Occipital lobe (tissue), 2 donors: Measurements from ENCODE around the gene RPL10. TPM values are rescaled to one million over a fixed set of nuclear protein-coding genes. Genes with fewer than 3 reads are reported as not detected.

Experiments
- DNase-seq: peaks from one replicate; lab custom pipeline; 2025; lab: John Stamatoyannopoulos, UW
- total RNA-seq: library from RNA; depleted of rRNA; stranded (reverse); fragments of >200 nt; gene quantifications from one replicate; pipeline ENCODE4 v1.2.3, GENCODE V29; 2014

RPL10 gene
- 2,213 TPM for total RNA-seq

DNA sequence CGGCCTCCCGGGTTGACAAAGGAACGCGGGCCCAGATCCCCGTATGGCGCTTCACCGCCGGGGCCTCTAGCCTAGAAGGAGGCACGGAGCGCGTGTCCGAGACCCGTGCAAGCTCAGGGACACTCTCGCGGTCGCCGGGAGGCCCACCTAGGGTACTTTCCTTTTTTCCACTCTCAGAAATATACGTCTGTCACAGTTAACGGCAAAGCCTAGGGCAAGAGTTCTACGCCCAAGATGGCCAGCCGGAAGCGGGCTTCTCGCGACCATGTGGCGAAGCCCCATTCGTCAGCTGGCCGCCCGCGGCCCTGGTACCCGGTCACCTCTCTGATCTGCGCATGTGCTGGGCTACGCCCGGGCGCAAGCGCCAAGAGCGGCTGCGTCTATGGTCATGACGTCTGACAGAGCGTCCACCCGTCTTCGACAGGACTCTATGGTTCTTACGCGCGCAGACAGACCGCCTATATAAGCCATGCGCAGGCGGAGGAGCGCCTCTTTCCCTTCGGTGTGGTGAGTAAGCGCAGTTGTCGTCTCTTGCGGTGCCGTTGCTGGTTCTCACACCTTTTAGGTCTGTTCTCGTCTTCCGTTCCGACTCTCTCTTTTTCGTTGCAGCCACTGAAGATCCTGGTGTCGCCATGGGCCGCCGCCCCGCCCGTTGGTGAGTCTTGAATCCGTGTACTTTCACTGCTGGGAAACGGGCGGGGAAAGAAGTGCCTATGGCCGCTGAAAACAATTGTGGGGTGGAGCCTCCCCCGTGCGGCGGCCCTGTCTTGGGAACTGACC, at the start of gene RPL10:
Gene RPL10 (plus strand): TSS at position 490 of the 780 bp plus-strand sequence. CDS start 143 bp downstream, at position 633.
- DNase-seq: peak; percentile 81

DNA sequence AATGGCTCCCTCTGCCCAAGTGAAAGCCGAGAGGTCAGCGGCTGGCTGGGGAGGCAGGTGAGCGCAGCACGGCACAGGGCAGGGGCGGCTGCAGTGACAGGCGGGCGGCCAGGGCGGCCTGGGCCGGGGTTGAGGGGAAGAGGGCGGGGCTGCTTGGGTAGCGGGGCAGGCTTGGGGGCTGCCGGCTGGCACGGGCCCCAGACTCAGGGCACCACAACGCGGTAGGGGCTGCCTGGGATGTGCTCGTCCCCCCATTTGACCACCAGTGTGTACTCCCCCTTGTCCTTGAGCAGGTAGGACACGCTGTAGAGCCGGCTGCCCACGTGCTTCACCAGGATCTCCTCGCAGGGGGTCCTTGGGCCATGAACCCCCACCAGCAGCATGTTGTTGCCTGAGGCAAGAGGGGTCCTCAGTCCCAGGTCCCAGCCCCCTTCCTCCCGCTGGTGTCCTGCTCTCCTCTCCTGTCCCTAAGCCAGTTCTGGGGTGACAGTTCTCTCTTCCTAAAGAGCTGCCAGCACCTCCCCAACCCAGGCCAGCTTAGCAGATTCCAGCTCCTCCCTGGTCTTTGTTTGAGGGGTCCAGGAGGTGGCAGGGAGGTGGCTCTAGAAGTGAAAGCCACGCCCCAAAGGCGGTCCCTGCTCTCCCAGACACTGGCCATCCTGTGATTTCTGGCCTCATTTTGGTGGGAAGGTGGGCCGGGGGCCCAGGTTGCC, 49.4 kb upstream of the RPL10 start:
- DNase-seq: no peak

DNA sequence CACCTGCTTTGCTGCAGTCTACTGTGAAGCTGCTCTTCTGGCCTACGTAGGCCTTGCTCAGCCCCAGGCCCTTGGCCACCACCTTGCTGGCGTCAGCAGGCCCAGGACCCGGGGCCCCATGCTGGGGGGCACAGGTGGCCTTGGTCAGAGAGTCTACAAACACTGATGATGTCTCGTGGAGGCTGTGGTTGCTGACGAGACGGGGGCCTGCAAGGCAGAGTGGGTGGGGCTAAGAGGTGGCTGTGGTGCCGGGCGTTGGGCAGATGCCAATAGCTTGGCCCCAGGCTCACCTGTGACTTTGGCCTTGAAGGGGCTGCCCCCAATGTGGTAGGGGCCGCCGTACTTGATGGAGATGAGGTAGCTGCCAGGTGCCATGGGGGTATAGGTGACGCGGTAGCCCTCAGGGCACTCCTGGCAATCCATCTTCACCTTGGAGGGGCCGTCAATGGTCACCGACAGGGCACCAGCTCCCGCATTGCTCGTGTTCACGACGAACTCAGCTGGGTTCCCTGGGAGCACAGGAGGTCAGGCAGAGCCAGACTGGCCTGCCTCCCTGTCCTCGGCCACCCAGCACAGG, 48.7 kb upstream of the RPL10 start:
- no peak for DNase-seq

DNA sequence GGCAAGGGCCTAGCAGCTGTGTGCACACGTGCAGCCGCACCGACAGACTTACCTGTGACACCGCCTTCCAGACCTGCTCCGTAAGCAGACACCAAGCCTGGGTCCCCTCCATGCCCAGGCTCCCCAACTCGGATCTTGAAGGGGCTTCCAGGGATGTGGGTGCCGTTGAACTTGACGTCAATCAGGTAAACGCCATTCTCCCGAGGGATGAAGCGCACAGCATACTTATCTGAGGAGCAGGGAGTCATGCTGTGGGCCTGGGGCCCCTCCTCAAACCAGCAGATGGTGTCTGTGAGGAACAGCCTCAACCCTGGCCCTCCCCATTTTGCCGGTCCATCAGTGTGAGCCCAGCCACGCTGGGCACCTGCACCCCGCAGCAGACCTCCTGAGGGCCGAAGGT, 48.2 kb upstream of the RPL10 start:
- no peak for DNase-seq

DNA sequence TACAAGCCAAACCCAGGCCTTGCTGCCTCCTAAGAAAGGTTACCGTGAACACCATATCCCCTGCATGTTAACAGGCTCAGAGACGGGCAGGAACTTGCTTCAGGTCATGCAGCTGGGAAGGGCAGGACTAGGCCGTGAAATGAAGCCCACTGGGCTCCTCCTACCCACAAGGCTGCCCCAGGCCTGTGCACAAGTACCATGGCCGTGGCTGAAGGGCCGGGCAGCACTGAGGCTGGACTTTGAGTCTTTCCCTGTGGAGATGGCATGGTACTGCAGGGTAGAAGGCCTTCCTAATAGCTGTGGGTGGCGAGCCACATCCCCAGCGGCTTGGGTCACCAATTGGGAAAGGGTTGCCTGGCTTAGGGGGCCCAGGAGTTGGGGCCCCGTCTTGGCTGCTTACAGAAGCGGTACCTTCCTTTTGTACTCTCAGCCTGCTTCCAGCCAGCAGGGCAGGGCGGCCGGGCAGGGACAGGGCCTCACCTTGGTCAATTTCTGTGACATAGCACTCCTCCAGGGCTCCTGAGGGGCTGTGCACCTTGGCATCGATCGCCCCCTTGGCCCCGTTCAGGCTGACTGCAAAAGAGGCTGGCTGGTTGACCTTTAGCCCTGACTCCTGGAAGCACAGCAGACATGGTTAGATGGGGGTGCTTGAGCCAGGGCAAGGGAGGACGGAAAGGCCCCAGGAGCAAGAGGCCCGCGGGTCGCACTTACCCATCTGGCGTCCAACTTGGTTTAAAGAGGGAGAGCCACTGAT, 47.6 kb upstream of the RPL10 start:
- no peak for DNase-seq

DNA sequence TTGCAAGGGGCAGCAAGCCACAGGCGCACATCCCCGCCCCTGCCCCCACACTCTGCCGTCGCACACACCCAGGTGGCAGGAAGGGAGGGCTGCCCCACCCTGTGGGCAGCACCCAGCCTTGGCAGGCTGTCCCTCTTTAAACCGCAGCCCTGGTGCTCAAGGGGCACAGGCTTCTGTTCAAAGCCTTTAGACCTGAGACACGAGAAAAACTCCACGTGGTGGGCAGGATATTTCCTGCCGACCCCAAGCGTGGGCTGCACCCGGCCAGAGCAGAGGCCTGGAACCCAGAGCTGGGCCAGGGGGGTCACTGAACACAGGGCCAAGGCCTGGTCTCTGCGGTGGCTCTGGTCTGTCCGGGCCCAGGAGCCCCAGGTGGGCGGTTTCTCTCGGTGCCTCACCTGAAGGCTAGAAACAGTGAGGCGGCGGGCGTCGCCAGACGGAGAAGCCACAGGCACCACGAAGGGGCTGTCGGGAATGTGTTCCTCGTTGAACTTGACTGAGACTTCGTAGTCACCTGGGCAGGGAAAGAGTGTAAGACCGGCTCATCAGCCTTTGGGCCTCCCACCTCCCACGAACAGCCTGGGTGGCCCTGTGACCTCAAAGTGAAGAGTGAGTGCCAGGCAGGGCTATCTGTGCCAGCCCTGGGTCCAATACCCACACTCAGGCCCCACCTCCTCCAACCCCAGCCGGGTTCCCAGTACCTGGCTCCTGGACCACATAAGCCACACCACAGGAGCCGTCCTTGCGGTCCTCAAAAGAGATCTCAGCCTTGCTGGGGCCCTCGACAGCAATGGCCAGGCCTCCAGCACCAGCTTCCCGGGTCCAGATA, 46.8 kb upstream of the RPL10 start:
- no peak for DNase-seq

DNA sequence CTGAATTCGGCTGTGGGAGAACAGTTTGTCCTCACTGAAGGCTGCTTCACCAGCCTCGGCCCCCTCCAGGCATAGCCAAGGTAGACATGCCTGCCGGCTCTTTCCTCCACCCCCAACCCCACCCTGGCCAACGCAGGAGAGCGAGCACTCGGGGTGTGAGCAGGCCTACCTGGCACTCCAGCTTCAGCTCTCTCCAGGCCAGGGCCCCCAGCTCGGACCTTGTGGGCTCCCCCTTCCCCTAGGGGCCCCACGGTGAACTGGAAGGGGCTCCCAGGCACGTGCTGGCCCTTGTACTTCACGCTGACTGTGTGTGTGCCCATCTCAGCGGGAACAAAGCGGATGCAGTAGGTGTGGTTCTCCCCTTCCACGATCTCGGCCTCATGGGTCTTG, 46.2 kb upstream of the RPL10 start:
- no peak for DNase-seq

DNA sequence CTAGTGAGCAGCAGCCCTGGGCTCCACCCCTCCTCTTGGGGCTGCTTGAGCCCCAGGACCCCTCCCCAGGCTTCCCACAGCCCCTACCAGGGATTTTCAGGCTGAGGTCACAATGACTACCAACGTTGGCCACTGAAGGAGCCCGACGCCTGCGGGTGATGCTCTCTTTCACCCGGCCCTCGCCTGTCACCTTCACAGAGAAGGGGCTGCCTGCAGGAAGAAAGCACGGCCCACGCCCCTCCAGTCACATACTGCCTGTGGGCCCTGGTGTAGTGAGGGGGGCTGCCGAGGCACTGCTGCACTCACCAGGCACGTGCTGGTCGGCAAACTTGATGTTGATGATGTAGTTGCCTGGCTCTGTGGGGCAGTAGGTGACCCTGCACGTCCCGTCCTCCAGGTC, 45.7 kb upstream of the RPL10 start:
- DNase-seq: no peak

DNA sequence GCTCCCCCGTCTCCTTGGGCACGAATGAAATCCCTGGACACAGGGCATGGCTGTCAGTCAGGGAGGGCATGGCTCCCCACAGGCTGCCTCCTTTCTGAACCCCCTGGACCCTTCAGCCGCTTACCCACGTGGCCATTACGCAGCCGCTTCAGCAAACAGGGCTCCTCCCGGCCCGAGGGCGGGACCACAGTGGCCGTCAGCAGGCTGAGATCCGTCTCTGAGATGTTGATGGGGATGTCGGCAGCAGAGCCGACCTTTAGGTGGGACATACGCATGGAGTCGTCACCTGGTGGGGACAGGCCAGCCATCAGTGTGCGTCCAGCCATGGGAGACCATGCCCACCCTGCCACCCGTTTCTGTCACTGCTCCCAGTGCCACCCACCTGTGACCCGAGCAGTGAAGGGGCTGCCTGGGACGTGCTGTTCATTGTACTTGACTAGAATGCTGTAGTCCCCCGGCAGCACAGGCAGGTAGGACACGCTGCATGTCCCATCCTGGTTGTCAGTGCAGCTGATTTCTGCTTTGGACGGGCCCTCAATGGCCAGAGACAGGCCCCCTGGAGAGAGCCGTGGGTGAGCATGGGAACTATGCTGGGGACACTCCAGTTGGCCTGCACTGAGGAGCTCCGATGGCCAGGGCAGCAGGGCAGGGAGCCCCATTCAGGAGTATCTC, 44.9 kb upstream of the RPL10 start:
- DNase-seq: no peak

DNA sequence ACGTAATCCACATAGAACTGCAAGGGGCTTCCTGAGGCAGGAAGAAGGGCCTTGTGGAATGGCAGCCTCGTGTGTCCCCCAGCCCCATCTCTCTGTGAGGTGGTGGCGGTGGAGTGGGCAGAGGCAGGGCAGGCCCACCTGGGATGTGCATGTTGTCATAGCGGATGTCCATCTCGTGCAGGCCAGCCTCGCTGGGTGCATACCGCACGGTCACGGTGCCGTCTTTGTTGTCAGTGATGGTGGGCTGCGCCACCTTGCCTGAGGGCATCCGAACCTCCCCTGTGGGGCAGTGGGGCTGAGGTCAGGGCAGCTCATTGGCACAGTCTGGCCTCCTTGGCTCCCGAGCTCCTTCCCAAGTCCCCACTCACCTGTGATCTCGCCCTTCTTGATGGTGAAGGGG, 44.2 kb upstream of the RPL10 start:
- no peak for DNase-seq

DNA sequence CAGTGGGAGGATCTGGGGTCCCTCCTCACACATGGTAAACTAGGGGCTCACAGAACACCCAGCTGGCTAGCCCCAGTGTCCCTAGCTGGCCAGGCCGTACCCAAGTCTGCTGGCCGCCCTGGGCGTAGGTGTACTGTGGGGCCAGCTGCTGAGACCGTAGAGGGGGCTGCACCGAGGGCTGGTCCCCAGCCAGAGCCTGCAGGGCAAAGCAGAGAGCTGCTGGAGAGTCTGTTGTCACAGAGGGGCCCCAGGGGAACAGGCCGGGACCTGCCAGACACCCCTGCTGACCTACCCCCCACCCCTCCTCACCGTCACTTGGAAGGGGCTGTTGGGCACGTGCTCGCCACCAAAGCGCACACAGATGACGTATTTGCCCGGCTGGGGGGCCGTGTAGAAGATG, 43.7 kb upstream of the RPL10 start:
- no peak for DNase-seq

DNA sequence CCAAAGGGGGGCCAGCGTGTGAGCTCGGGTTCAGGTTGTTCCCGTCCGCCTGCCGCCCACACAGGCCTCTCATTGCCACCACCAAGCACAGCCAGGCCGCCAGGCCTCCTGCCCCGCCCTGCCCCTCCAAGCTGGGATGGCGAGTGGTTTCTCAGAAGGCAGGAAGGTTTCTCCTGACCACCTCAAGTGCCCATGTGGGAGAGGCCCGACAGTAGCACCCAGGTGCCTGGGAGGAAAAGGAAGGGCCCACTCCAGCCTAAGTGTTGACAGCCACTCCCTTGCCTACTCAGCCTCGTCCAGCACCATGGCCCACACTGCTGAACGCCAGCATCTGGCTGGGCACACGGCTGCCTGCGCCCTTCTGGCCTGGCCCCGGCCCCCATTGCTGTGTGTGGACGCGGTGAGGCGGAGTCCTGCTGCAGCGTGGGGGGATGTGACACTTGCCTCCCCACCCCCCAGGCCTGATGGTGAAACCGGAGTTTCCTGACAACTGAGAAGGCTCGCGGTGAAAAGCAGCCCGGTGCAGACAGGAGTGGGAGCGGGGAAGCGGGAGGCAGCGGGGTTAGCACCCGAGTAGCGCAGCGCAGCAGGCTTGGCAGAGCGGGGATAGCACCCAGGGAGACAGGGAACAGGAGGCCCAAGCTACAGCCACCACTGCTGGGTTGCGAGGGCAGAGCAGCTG, 42.9 kb upstream of the RPL10 start:
- no peak for DNase-seq

DNA sequence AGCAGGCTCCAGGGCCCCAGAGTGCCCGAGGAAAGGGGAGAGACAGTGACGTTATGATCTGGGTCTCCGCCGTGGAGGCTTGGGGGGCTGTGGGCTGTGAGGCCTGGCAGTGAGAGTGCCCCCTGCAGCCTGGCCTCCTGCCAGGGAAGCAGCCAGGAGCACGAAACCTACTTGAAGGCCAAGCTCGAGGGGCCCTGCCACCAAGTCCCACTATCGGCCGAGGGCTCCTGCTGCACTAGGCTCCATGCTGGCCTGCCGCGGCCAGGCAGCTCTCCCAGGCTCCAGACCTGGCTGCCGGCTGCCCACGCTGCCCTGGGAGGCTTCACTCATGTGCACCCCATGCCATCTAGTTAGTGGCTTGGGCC, 42.4 kb upstream of the RPL10 start:
- DNase-seq: no peak

DNA sequence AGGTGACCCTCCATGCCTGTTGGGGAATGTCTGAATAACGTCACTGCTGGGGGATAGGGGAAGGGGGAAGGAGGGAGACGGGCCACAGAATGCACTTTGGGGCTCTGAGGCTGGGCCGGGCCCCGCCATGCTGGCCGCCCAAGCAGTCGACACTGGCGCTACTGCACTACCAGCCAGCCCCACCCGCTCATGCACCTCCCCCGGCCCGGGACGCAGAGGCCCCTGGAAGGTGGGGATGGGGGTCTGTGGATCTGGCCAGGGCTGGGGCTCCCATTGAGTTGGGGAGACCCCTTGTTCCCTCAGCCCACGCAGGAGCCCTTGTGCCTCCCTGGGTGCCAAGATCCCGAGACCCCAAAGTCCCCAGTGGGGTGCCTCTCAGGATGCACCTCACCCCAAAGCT, 41.6 kb upstream of the RPL10 start:
- no peak for DNase-seq

DNA sequence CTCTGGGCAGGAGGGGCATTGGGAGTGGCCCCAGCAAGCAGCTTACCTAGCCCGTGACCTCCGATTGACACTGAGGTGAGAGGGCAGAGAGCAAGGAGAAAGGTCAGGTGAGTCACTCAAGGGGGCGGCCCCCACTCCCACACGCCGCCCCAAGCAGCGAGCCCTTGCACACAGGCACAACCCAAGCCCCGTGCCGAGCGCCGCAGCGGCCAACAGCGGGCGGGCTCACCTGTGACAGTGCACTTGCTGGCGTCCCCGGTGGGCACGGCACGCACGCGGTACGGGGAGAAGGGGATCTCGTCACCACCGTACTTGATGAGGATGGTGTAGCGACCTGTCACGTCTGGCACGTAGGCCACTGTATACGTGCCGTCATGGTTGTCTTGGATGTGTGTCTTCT, 41.0 kb upstream of the RPL10 start:
- no peak for DNase-seq

DNA sequence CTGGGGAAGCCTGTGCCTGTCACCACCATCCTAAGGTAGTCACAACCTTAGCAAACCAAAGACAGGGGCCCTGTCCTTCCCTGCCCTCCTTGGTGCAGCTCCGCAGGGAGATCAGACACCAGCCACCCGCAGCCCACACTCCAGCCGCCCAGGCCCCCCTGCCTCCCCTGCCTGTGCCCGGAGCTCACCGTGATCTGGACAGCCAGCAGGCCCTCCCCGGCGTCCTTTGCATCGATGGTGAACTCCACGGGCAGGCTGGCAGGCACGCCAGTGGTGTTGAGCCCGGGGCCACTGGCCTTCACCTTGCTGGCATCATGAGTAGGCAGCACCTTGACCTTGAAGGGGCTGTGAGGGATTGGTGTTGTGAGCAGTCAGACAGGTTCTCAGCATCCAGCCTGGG, 40.2 kb upstream of the RPL10 start:
- no peak for DNase-seq

DNA sequence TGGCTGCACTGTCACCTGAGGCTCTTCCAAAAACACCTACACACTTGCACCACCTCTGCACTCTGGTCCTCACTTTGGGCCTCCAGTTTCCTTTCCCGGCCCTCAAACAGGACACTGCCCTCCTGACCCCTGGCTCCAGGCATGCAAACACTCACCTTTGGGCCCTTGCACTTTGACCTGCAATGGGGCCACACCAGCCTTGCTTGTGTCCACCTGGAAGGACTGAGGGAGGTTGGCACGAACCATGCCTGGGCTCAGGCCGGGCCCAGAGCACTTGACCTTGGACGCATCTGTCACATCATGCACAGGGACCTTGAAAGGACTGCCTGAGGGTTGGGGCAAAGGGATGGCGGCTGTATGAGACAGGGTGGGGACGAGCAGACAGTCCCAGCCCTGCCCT, 39.3 kb upstream of the RPL10 start:
- no peak for DNase-seq

DNA sequence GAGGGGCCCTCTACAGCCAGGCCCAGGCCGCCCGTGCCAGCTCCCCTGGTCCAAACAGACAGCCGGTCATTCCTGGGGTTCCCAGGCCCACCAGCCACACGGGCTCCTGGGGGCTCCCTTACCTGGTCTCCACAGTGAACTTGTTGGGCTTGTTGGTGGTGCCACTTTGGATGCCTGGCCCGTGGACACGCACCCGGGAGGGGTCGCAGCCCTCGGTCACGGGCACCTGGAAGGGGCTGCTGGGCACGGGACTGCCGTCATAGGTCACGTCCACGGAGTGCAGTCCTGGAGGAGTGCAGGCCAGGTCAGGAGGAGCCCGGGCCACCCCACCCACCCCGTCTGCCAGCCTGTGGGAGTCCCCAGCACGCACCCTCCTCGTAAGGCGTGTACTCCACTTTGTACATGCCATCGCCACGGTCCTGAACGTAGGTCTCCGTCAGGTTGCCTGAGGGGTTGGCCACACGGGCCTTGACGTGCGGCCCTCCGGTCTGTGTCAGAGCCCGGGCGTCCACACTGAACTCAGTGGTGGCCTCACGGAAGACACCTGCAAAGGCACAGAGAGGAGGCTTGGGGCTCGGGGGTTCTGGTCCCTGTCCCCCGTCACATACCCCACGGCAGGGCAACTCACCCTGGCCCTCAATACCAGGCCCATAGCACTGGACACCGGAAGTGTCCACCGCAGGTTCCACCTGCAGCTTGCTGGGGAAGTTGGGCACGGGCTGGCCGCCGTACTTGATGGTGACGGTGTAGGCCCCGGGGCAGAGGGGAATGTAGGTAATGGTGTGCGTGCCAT, 38.6 kb upstream of the RPL10 start:
- no peak for DNase-seq

DNA sequence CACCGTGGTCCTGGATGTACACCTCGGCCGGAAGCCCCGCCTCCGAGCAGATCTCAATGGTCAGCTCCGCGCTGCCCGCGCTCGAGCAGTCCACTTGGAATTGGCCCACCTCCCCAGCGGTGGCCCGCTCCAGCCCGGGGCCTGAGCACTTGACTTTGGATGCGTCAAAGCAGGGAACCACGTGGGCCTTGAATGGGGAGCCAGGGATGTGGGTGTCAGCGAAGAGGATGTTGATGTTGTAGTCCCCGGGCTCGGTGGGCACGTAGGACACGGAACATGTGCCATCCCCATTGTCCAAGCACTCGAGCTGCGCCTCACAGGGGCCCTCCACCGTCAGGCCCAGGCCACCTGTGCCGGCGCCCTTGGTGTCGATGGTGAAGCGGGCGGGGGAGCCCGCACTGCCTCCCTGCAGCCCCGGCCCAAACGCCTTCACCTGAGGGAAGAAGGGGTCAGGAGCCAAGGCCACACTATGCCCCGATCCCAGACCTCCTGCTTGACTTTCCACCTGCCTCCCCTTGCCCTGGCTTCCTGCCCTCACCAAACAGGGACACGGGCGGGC, 37.9 kb upstream of the RPL10 start:
- no peak for DNase-seq
